Measurements from ENCODE around the gene PRKCE.
A peak's percentile ranks its signal among the peaks of the same experiment; 100 is the strongest.

The PRKCE gene

GRCh38 chr2:45965871-45966498, 314.5 kb downstream of the PRKCE start:
- no peak for DNase-seq (ENCODE audit: low read depth)

GRCh38 chr2:45968946-45969584, 317.6 kb downstream of the PRKCE start:
- DNase-seq (ENCODE audit: low read depth), result no peak

- no peak for DNase-seq (ENCODE audit: low read depth)
These were observed 322.0 kb downstream of the PRKCE start for GRCh38 chr2:45973426-45973825.

- no peak for DNase-seq (ENCODE audit: low read depth)
These were observed 322.6 kb downstream of the PRKCE start for GRCh38 chr2:45974056-45974455.

- no peak for DNase-seq (ENCODE audit: low read depth)
These were observed 323.4 kb downstream of the PRKCE start for GRCh38 chr2:45974762-45975408.

GRCh38 chr2:45975752-45976517, 324.5 kb downstream of the PRKCE start:
- DNase-seq (ENCODE audit: low read depth), result no peak

- no peak for DNase-seq (ENCODE audit: low read depth)
These were observed 326.9 kb downstream of the PRKCE start for GRCh38 chr2:45978302-45978859.

GRCh38 chr2:45979065-45979464, 327.6 kb downstream of the PRKCE start:
- DNase-seq (ENCODE audit: low read depth), result no peak

- DNase-seq (ENCODE audit: low read depth), result no peak
These were observed 328.8 kb downstream of the PRKCE start for GRCh38 chr2:45980161-45980865.

GRCh38 chr2:45981384-45981930, 330.0 kb downstream of the PRKCE start:
- DNase-seq (ENCODE audit: low read depth), result no peak

GRCh38 chr2:45982096-45982495, 330.6 kb downstream of the PRKCE start:
- DNase-seq (ENCODE audit: low read depth), result no peak

GRCh38 chr2:45983213-45983612, 331.7 kb downstream of the PRKCE start:
- DNase-seq (ENCODE audit: low read depth), result no peak

GRCh38 chr2:45984366-45984765, 332.9 kb downstream of the PRKCE start:
- no peak for DNase-seq (ENCODE audit: low read depth)

GRCh38 chr2:45984896-45985473, 333.5 kb downstream of the PRKCE start:
- DNase-seq (ENCODE audit: low read depth), result no peak

- DNase-seq (ENCODE audit: low read depth), result no peak
These were observed 335.0 kb downstream of the PRKCE start for GRCh38 chr2:45986509-45986908.

- no peak for DNase-seq (ENCODE audit: low read depth)
These were observed 336.4 kb downstream of the PRKCE start for GRCh38 chr2:45987856-45988255.

- no peak for DNase-seq (ENCODE audit: low read depth)
These were observed 337.4 kb downstream of the PRKCE start for GRCh38 chr2:45988879-45989278.

GRCh38 chr2:45990131-45990530, 338.7 kb downstream of the PRKCE start:
- DNase-seq (ENCODE audit: low read depth), result no peak

GRCh38 chr2:45992021-45992740, 340.7 kb downstream of the PRKCE start:
- DNase-seq (ENCODE audit: low read depth), result peak; percentile 32

GRCh38 chr2:45992741-45993475, 341.4 kb downstream of the PRKCE start:
- no peak for DNase-seq (ENCODE audit: low read depth)

Data from amniotic epithelial cell (primary cell).